HEK293 (cell line): ENCODE results near the gene ARG1.

Source experiments
- CTCF ChIP-seq: fragments of 450-650 bp; formaldehyde crosslinking; IDR thresholded peaks from 2 replicates; pipeline ENCODE4 v1.5.1; 2016; ENCODE audit warnings: missing biosample characterization, missing genetic modification characterization
- REST ChIP-seq: fragments of 450-650 bp; formaldehyde crosslinking; IDR thresholded peaks from 2 replicates; pipeline ENCODE4 v1.5.1; 2016; ENCODE audit warnings: missing biosample characterization, missing genetic modification characterization
- ZNF10 ChIP-seq: fragments of 450-650 bp; formaldehyde crosslinking; IDR thresholded peaks from 2 replicates; pipeline ENCODE4 v1.5.1; 2017; ENCODE audit warnings: missing biosample characterization, missing genetic modification characterization
- ZNF513 ChIP-seq: fragments of 450-650 bp; IDR thresholded peaks from 2 replicates; pipeline ENCODE4 v1.5.1; 2018; ENCODE audit warnings: missing biosample characterization, missing genetic modification characterization
- ZNF626 ChIP-seq: fragments of 450-650 bp; sonication (Bioruptor Pico); formaldehyde crosslinking; IDR thresholded peaks from 2 replicates; pipeline ENCODE4 v1.5.1; 2018; ENCODE audit warnings: missing biosample characterization, missing genetic modification characterization, inconsistent platforms
- ZNF658 ChIP-seq: fragments of 450-650 bp; formaldehyde crosslinking; IDR thresholded peaks from 2 replicates; pipeline ENCODE4; 2016; ENCODE audit warnings: missing biosample characterization, missing genetic modification characterization
- ZNF707 ChIP-seq: fragments of 450-650 bp; formaldehyde crosslinking; IDR thresholded peaks from 2 replicates; pipeline ENCODE4 v1.5.1; 2016; ENCODE audit warnings: missing biosample characterization, missing genetic modification characterization
- ZSCAN30 ChIP-seq: fragments of 450-650 bp; IDR thresholded peaks from 2 replicates; pipeline ENCODE4 v1.5.1; 2018; ENCODE audit warnings: missing biosample characterization, mild to moderate bottlenecking, missing genetic modification characterization, moderate library complexity

- TF ChIP-seq ZSCAN30 (tag by site-specific recombination), result no peak
- no peak for TF ChIP-seq ZNF707 (tag by site-specific recombination)
- no peak for TF ChIP-seq REST (tag by site-specific recombination)
- TF ChIP-seq ZNF658, result no peak
- TF ChIP-seq CTCF (tag by site-specific recombination), result no peak
- TF ChIP-seq ZNF513 (tag by site-specific recombination), result no peak
- TF ChIP-seq ZNF10 (tag by site-specific recombination), result no peak
- no peak for TF ChIP-seq ZNF626 (tag by site-specific recombination)
Observed at GRCh38 chr6:131600716-131601115, 27.7 kb downstream of the ARG1 start.
